Measurements from ENCODE around the gene SF3B5.
"Not testable (repeated sequence)": the region's sequence is repeated elsewhere in the genome, so short reads cannot be mapped to it uniquely, and the experiment has no call there.

The SF3B5 gene

DNA sequence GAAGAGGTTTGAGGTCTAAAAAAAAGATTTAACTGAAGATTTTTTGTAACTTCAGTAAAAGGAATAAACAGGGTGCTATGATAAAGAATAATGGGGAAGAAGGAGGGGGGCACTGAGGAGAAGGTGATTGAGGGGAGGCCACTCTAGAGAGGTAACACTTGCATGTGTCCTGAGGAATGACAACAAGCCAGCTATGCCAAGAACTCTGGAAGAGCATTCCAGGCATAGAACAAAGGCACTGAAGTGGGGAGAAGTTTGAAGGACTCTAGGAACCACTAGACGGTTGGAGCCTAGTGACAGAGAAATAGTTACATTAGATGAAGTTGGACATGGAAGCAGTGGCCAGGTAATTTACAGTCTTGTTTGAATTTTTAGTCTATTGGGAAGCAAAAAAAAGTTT is 10.8 kb upstream of the SF3B5 start:
- DNase-seq (ENCODE audit: low read depth in 2 of 2, low spot score in 1 of 2) = no peak

DNA sequence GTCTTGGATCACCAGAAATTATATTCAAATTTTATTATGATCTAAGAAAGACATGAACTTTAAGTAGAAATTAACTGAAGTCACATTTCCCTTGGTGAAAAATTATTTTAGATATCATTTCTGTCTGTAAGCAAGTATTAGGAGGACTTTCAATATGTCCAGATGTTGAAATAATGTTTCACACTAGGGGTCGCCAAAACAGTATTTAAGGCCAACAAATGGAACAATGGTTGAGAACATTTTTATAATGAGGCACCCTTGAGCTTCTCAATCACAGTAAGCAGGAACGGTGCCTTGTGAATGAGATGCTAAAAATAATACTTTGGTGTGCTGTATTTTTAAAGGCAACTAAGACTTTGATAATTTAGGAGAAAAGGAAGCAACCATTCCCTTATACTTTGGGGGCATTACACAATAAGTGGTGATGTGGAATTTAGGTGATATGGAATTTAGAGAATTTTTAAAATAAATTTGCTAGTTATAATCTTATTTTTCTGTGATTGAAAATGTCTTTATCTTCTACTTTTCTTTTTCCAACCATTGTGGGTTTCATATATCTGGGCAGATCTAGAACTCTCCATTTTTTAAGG is 9.6 kb upstream of the SF3B5 start:
- DNase-seq (ENCODE audit: low read depth in 2 of 2, low spot score in 1 of 2) = no peak

DNA sequence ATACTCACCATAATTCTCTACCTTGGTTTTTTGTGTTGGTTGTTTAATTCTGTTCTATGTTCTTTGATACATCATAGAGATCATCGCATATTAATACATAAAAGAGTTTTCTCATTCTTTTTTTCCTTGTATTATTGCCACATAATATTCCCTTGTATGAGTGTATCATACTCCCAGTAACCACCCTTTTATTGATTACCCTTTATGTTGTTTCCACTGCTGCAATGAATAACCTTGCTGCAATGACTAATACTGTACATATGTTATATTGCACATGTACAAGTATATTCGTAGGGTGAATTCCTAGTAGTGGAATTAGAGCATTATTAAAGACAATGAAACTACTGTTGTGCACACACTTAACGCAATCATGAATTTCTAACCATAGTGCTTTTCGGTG is 9.1 kb upstream of the SF3B5 start:
- DNase-seq (ENCODE audit: low read depth in 2 of 2, low spot score in 1 of 2) = no peak

DNA sequence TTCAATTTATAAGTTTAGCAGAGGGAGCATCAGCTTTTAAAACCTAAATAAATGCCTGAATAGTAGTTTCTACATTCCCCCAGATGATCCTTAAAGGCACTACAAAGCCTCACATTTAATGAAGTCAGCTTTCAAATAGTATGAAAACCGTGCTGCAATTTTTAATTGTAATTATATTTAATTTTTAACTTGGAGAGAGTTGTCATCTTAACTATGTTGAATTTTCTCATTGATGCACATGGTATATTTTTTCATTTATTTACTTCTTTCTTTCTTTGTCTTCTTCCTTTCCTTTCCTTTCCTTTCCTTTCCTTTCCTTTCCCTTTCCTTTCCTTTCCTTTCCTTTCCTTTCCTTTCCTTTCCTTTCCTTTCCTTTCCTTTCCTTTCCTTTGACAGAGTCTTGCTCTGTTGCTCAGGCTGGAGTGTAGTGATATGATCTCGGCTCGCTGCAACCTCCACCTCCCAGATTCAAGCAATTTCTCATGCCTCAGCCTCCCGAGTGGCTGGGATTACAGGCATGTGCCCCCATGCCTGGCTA is 7.7 kb upstream of the SF3B5 start:
- DNase-seq (ENCODE audit: low read depth in 2 of 2, low spot score in 1 of 2) = no peak

DNA sequence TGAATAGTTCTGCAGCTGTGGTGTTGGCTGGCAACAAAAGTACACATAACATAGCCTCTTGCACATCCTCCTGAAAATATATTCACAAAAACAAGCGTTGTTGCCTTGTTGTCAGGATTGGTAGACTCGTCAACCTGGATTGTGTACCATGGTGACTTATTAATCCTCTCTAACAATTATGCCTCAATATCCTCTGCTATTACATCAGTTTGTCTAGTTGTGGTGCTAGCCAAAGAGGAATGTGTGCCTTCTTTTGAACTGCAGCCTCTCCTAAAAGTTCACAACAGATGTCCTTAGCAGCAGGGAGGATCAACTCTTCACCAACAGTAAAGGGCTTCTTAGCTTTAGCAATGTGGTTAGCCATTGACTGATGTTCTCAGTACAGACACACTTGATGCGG is 3.6 kb upstream of the SF3B5 start:
- DNase-seq (ENCODE audit: low read depth in 2 of 2, low spot score in 1 of 2) = no peak

DNA sequence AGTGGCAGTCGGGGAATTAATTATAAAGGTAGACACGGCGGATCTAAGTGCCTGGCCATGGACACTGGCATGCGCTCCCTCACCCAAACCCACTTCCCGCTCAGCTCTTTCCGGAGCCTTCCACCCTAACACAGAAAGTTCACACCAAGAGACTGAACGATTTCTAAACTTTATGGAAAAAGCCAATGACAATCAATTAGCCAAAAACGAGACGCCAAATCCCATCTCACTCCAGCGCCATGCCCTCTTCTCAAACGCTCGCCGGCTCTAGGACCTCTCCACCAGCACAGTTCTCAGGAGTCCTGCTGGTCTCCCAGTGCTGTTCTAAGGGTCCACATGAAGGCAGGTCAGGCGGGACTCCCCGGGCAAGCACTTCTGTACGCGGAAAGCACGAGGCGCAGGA is 641 bp downstream of the SF3B5 start:
- DNase-seq (ENCODE audit: low read depth in 2 of 2, low spot score in 1 of 2) = no peak

DNA sequence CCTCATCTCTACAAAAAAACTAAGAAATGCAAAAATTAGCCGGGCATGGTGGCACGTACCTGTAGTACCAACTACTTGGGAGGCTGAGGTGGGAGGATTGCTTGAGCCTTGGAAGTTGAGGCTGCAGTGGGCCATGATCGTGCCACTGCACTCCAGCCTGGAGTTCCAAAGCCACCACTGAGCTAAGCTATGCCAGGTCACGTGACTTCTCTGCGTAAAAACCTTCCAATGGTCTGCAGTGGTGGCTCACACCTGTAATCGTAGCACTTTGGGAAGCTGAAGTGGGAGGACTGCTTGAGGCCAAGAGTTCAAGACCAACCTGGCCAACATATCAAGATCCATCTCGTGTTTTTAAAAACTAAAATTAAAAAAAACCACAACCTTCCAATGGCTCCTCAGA is 1.7 kb downstream of the SF3B5 start:
- DNase-seq (ENCODE audit: low read depth in 2 of 2, low spot score in 1 of 2) = no peak

DNA sequence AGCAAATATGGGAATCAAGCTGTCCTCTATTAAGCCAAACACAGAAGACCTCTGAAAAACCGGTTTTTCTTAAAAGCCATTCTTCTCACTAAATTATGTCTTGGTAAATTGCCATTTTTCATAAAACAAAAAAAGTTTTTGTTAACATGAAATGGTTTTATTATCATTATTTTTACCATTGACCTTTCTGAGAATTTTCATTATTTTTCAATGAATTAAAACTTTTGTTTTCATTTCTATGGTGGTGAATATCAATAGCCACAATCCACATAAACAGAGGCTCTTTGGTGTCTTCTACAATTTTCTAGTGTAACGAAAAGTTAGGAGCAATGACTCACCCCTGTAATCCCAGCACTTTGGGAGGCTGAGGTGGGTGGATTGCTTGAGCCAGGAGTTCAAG is 2.1 kb downstream of the SF3B5 start:
- no peak for DNase-seq (ENCODE audit: low read depth in 2 of 2, low spot score in 1 of 2)

DNA sequence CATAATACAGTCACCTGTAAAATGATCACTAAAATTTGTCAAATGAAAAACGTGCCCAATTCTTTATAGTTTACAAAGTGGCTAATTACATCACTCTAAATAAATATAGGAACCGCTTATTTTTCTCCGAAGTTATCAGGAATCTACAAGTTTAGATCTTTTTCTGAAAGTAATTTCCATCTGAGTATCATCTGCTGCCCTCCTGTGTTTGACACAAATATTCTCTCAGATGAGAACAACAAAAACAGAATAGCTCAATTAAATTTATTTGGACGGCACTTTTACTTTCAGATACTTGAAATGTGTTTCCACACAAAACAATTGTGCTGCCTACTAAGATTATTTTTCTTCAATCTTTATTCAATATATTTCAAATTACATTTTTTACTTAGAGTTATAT is 5.0 kb downstream of the SF3B5 start:
- DNase-seq (ENCODE audit: low read depth in 2 of 2, low spot score in 1 of 2) = no peak

DNA sequence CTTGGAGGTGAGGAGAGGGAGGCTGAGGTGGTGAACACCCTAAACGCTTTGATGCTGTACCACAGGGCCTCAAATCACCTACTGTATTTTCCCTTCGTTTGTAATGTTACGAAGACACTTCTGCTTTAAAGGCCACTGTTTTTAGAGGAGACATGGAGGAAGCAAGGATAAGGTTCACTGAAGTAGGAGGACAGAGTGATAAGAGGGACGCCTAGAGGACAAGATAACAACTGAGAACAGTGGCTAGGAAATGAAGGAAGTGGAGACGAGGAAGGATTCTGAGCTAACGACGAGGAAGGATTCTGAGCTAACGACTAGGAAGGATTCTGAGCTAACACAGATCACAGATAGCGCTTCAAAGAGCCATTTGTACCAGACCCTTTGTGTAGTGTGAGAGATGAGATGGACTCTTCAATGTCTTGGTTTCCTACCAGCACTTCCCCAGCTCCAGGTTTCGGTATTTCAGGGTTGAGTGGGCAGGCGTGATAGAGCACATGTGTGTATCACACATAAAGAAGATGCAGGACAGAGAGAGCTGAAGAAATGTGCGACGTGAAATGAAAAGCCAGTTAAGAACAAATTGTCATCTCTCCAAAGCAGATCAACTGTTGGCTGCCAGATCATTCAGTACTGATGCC is 7.5 kb downstream of the SF3B5 start:
- DNase-seq (ENCODE audit: low read depth in 2 of 2, low spot score in 1 of 2) = no peak

DNA sequence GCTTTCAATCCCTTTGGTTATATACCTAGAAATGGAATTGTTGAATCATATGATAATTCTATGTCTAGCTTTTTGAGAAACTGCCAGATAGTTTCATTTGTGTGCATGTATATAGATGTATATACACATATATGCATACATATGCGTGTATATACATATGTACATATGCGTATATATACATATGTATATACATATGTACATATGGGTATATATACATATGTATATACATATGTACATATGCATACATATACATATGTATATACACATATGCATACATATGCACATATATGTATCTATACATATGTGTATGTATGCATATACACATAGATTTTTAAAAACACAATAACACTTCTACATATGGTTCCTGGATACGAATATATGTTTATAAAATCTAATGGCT is 8.4 kb downstream of the SF3B5 start:
- no peak for DNase-seq (ENCODE audit: low read depth in 2 of 2, low spot score in 1 of 2)

DNA sequence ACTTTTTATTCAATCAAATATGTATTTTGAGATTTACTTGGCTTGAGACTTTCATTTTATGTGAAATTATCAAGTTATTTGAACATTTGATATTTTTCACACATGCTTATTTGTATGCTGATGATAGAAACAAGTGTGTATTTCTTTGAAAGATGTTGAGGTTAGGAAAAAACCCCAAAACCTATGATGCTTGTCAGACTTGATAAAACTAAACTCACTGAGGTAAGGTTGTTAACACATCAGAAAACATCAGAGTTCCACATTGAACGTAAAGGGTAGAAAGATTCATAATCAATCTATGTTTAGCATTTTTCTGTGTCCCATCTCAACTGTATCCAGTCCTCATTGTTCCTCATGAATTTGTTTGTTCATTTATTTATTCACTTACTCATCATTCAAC is 12.2 kb downstream of the SF3B5 start:
- no peak for DNase-seq (ENCODE audit: low read depth in 2 of 2, low spot score in 1 of 2)

DNA sequence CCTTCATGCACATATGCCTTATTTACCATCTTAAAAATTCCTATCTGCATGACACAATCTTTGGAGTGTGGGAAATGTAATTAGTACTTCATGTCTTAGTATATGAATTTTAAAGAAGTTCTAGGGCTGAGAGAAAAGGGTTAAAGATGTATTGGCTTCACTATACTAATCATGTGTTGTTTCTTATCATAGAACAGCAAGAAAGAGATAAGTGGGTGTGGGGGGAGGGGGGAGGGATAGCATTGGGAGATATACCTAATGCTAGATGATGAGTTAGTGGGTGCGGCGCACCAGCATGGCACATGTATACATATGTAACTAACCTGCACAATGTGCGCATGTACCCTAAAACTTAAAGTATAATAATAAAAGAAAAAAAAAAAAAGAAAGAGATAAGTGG is 13.0 kb downstream of the SF3B5 start:
- DNase-seq (ENCODE audit: low read depth in 2 of 2, low spot score in 1 of 2) = not testable (repeated sequence)

DNA sequence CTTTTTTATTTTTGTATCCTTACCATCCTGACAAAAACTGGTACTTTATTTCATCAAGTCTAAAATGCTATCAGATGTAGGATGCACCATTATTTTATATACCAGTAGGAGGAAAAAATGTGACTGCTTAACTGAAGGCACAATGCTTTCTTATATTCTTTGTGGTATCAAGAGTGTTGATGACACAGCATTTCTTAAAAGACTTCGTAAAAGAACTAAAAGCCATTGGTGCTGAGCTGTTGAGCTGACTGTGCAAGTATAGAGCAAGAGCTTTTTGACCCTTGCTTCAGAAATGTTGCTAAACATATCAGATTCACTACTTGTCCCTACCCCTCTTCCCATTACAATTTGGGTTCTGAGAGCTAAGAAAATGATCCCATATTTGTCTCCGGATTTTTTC is 17.5 kb downstream of the SF3B5 start:
- DNase-seq (ENCODE audit: low read depth in 2 of 2, low spot score in 1 of 2) = no peak

DNA sequence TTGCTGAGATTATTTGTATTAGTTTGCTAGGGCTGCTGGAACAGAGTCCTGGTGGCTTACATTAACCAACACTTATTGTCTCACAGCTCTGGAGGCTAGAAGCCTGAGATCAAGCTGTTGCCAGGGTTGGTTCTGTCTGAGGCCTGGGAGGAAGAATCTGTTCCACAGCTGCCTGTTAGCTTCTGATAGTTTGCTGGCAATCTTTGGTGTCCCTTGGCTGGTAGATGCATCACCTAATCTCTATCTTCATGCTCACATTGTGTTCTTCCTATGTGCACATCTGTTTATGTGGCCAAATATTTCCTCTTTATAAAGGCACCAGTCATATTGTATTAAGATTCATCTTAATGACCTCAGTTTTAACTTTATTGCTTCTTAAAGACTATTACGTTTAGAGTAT is 19.5 kb downstream of the SF3B5 start:
- no peak for DNase-seq (ENCODE audit: low read depth in 2 of 2, low spot score in 1 of 2)

DNA sequence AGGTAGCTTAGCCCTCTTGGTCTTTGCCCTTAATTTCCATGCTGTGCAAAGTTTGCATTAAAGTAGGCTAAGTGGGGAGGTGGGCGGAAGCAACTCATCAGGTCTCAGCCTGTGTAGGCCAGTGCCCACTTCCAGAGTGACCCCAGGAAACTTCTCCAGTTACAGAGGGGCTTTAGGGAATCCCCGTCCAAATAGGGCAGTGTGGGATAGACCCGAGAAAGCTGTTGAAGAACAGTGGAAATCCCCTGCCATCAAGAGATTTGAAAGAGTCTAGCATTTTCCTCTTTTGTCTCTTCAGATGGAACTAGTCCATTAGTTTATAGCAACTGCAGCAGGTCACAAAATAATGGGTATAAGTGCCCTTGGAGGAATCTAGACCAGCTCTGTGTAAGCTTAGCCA is 20.2 kb downstream of the SF3B5 start:
- DNase-seq (ENCODE audit: low read depth in 2 of 2, low spot score in 1 of 2) = no peak

DNA sequence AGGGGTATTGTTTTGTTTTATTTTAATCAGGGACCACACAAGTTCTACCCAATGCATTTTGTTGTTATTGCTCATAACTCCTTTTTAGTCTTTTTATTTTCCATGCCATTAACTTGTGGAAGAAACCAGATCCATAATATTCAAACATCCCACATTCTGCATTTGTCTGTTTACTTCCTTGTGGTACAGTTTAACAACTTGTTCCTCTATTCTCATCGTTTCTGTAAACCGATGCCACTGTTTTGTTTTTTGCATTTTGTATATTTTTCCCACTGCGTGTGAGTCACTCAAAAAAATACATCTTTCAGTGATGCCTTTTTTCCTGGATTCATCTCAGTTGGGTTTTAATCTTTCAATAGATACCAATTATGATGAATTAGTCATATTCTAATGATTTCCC is 22.3 kb downstream of the SF3B5 start:
- no peak for DNase-seq (ENCODE audit: low read depth in 2 of 2, low spot score in 1 of 2)

DNA sequence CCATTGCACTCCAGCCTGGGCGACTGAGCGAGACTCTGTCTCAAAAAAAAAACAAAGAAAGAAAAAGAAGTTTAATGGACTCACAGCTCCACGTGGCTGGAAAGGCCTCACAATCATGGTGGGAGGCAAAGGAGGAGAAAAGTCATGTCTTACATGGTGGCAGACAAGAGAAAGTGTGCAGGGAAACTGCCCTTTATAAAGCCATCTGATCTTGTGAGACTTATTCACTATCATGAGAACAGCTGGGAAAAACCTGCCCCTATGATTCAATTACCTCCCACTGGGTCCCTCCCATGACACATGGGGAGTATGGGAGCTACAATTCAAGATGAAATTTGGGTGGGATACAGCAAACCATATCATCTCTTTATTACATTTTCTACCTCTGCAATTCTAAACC is 25.9 kb downstream of the SF3B5 start:
- DNase-seq (ENCODE audit: low read depth in 2 of 2, low spot score in 1 of 2) = no peak

DNA sequence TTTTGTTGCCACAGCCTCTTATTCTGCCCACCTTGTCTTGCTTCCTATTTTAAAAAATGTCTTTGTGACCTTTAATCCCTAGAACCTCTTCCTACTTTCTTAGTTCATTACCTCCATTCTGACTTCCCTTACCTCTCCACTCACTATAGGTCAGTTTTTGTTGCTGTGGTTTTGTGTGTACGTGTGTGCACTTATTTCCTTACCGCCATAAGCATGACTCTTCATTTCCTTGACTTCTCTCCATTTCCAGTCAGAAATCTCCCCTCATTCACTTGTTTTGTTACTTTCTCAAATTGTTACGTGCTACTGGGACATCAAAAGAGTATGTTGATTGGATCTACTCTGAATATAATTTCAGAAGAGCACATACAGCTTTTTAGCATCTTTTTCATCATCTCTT is 26.6 kb downstream of the SF3B5 start:
- no peak for DNase-seq (ENCODE audit: low read depth in 2 of 2, low spot score in 1 of 2)

DNA sequence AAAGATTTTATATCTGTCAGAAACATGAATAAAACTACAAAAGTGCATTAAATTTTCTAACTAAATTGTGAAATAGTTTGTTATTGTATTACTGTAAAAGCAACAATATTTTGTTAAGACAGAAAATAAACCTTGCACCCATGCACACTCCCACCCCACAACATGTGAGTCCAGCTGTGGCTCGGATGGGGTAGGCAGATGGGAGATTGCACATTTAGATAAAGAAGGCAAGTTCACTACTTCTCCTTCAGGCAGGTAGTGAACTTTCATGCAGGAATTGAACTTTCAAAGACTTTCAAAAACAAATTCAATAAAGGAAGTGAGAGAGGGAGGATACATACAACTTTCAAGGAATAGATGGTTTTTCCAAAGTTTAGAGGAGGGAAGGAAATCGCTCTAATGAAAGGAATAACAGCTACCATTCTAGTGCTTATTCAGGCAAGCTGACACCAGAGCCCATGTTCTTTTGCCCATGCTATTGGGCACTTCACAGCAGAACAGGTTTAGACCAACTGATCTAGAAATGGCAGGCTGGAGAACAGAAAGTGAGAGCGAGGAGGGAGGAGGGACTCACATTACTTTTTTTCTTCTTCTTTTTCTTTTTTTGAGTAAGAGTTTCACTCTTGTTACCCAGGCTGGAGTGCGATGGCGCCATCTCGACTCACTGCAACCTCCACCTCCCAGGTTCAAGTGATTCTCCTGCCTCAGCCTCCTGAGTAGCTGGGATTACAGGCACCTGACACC is 28.5 kb downstream of the SF3B5 start:
- DNase-seq (ENCODE audit: low read depth in 2 of 2, low spot score in 1 of 2) = no peak

DNA sequence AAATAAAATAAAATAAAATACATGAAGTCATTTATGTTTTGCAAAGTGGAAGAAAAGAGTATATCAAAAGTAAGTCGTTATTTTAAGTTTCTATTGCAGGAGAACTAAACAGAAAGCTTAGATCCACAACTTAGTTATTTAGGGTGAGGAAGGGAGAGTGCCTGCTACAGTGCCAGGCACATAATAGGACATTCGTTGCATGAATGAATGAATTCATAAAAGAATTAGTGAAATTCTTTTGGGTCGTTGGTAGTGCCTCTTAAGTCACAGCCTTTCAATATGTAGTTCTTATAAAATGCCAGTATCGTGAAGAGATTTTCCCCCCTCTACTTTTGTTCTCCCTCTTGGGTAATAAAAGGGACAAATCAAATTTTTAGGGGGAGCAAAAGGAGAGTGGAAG is 29.1 kb downstream of the SF3B5 start:
- DNase-seq (ENCODE audit: low read depth in 2 of 2, low spot score in 1 of 2) = no peak

DNA sequence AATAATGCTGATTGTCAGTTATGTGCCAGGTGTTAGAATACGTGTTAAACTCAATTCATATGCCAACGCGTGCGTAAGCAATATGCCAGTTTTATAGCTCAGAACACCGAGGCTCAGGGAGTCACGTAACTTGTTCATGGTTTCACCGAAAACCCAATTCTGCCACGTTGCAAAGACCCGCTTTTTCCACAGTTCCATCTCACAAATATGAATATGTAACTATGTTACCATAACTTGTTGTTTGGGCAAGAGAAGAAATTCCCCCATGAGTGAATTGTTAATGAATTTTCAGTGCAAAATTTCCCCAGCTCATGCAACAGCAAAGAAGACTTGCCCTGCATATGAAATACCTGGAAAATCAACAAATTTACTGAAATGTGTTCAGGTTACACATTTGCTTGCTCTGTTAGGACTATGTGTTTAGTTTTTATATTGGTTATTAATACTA is 30.1 kb downstream of the SF3B5 start:
- DNase-seq (ENCODE audit: low read depth in 2 of 2, low spot score in 1 of 2) = no peak

All from stimulated activated CD8-positive, alpha-beta memory T cell treated with anti-CD3 and anti-CD28 coated beads, Interleukin-4, amount 100 ng/mL, for 4 hours (primary cell).